Measurements from ENCODE around the gene LPAR5. TPM values are rescaled to one million over a fixed set of nuclear protein-coding genes. Genes with fewer than 3 reads are reported as not detected.

LPAR5 gene
- total and polyA plus RNA-seq, 2 of the 13 experiments (the other 11 are each of a cell fraction or from before 2014, with no cell fraction given) = 0.09 to 0.32 TPM

GRCh38 chr12:6644257-6644596 is 8.5 kb upstream of the LPAR5 start:
- POLR2A ChIA-PET = interaction anchor here (1.1 to 2.7 kb wide), 4 partner anchors 9 to 45 kb away, joined by 3 to 13 read pairs (median 4); partner anchors contain the start of genes LPAR5 and ZNF384
- peak overlapping the region; percentile 59 for H2AFZ ChIP-seq (ENCODE audit: low read length)
- TF ChIP-seq ZFY (CRISPR knock-in tag; IDR thresholded peaks at IDR 0.05) (0 out of 2 replicates have a peak, but pooled peaks have one; percentile 12), ELF1 (CRISPR knock-in tag; IDR thresholded peaks at IDR 0.05) (peak; percentile 83), POLR2G (IDR thresholded peaks at IDR 0.05; ENCODE audit: low read depth, low read length) (peak; percentile 49; the same call in 1 of the 2 replicates), POLR2AphosphoS5 (IDR thresholded peaks at IDR 0.05; ENCODE audit: low read depth, low read length) (peak; percentile 74), PBX3 (CRISPR knock-in tag; IDR thresholded peaks at IDR 0.05; ENCODE audit: borderline replicate concordance) (no peak), SAP130 (CRISPR knock-in tag; IDR thresholded peaks at IDR 0.05; ENCODE audit: low read depth) (peak; percentile 40), ZSCAN9 (CRISPR knock-in tag; IDR thresholded peaks at IDR 0.05; ENCODE audit: borderline replicate concordance) (no peak), KAT8 (CRISPR knock-in tag; IDR thresholded peaks at IDR 0.05) (peak; percentile 77), NPAS2 (CRISPR knock-in tag; IDR thresholded peaks at IDR 0.05; ENCODE audit: borderline replicate concordance) (no peak), ZNF574 (CRISPR knock-in tag; IDR thresholded peaks at IDR 0.05) (0 out of 2 replicates have a peak, but pooled peaks have one; percentile 28), TCF7L2 (IDR thresholded peaks at IDR 0.05; ENCODE audit: low read depth, low read length) (no peak), RBFOX2 (IDR thresholded peaks at IDR 0.05; ENCODE audit: low read depth, low read length) (0 out of 2 replicates have a peak, but pooled peaks have one; percentile 22), GABPB1 (CRISPR knock-in tag; IDR thresholded peaks at IDR 0.05) (peak; percentile 41; the same call in 1 of the 2 replicates), RXRA (CRISPR knock-in tag; IDR thresholded peaks at IDR 0.05) (no peak), PHF20 (CRISPR knock-in tag; IDR thresholded peaks at IDR 0.05) (peak; percentile 74; the same call in 1 of the 2 replicates), ZFP91 (CRISPR knock-in tag; IDR thresholded peaks at IDR 0.05; ENCODE audit: borderline replicate concordance) (no peak), ZNF274 (CRISPR knock-in tag; IDR thresholded peaks at IDR 0.05) (peak; percentile 86; the same call in 1 of the 2 replicates), KLF6 (CRISPR knock-in tag; IDR thresholded peaks at IDR 0.05) (no peak), TAF1 (CRISPR knock-in tag; IDR thresholded peaks at IDR 0.05) (0 out of 2 replicates have a peak, but pooled peaks have one; percentile 20)

More at GRCh38 chr12:6644257-6644596, 8.5 kb upstream of the LPAR5 start:
- BruUV-seq (replicated peaks) = no TSS peak
- FAIRE-seq (no peak), DNase-seq (ENCODE audit: low spot score) (no peak), ATAC-seq (peak; percentile 57)
- H3K4me1 ChIP-seq (ENCODE audit: insufficient read depth, low read length) = peaks cover 26% of the 10 kb centered on the region
- CTCF ChIA-PET (ENCODE audit: low intra/inter-chr PET ratio, low total read pairs) = no interaction called here
- no peaks in the 10 kb centered on the region for H4K20me1 ChIP-seq (ENCODE audit: insufficient read depth, low read length)
- H3K4me3 ChIP-seq (replicated peaks in 1 of 3; ENCODE audit: insufficient read depth in 1 of 3, low read depth in 2 of 3, low read length in 3 of 3) = peak overlapping the region; percentile 38 to 59 (median 40); a peak in 5 of 6 replicates
- H3K4me2 ChIP-seq (ENCODE audit: low read depth, low read length) = peak overlapping the region; percentile 71
- H3K9me3 ChIP-seq (ENCODE audit: low read length) = no peaks in the 10 kb centered on the region
- 11% methylated on average over 6 of the region's 6 CpGs for WGBS (ENCODE audit: low lambda C conversion rate)
- no peaks in the 10 kb centered on the region for H3K79me2 ChIP-seq (ENCODE audit: insufficient read depth, low read length)
- H3K9ac ChIP-seq (ENCODE audit: insufficient read depth, low read depth, low read length) = peak overlapping the region; percentile 38; the same call in 1 of the 2 replicates
- H3K36me3 ChIP-seq (replicated peaks in 1 of 2; ENCODE audit: control insufficient read depth in 1 of 2, insufficient read depth in 2 of 2, low read length in 2 of 2) = no peaks in the 10 kb centered on the region
- no peak overlapping the region for H3K27ac ChIP-seq (ENCODE audit: extremely low read length, insufficient read depth, low read length)
- intact Hi-C loops (cut with micrococcal nuclease; ENCODE audit: unreplicated experiment) = no loop called here
- in situ Hi-C loops (cut with HindIII; ENCODE audit: extremely low pct_ligation_motif_present, low pct_unique_long_range_greater_than_20kb) = no loop called here
- H3K27me3 ChIP-seq (ENCODE audit: control insufficient read depth in 1 of 2, insufficient read depth in 2 of 2, low read length in 2 of 2) = peaks cover 1 to 18% of the 10 kb centered on the region in 2 experiments; a peak in 4 of 5 replicates

Measured in HepG2 (cell line).